T-helper 2 cell treated with Interferon-gamma antibody and Interleukin-4, amounts not matched to agents 5 μg/mL and 100 μg/mL, for 36 hours (primary cell): ENCODE measurements around the gene KAZN.

ENCODE experiments used
- DNase-seq: peaks from one replicate; pipeline ENCODE4 v3.0.0; 2021; ENCODE audit warnings: low spot score
- H3K27ac Mint-ChIP-seq: one replicate; pipeline ENCODE4 v1.8.0; 2021; ENCODE audit warnings: mild to moderate bottlenecking, mixed read lengths
- H3K27me3 Mint-ChIP-seq: one replicate; pipeline ENCODE4 v1.8.0; 2021; ENCODE audit warnings: low read depth, mixed read lengths
- H3K36me3 Mint-ChIP-seq: one replicate; pipeline ENCODE4 v1.8.0; 2021; ENCODE audit warnings: low read depth, mixed read lengths
- H3K4me1 Mint-ChIP-seq: one replicate; pipeline ENCODE4 v1.8.0; 2021; ENCODE audit warnings: low read depth, mixed read lengths
- H3K4me3 Mint-ChIP-seq: one replicate; pipeline ENCODE4 v1.8.0; 2022; ENCODE audit warnings: mild to moderate bottlenecking, moderate library complexity, mixed read lengths
- H3K9me3 Mint-ChIP-seq: one replicate; pipeline ENCODE4 v1.8.0; 2021; ENCODE audit warnings: mixed read lengths

Gene KAZN

GRCh38 chr1:14828665-14829064 lies 230.2 kb downstream of the KAZN start:
- Mint-ChIP-seq H3K9me3 (no peaks in the 10 kb centered on the region), H3K27me3 (no peaks in the 10 kb centered on the region), H3K36me3 (no peaks in the 10 kb centered on the region)

GRCh38 chr1:14835725-14836124 lies 237.2 kb downstream of the KAZN start:
- Mint-ChIP-seq H3K36me3 (no peaks in the 10 kb centered on the region), H3K4me1 (no peaks in the 10 kb centered on the region), H3K27me3 (no peaks in the 10 kb centered on the region), H3K4me3 (no peak overlapping the region), H3K27ac (no peak overlapping the region), H3K9me3 (peaks cover 3% of the 10 kb centered on the region)
- no peak for DNase-seq

More at GRCh38 chr1:14828665-14829064, 230.2 kb downstream of the KAZN start:
- no peak for DNase-seq
- H3K4me1 Mint-ChIP-seq: no peaks in the 10 kb centered on the region
- H3K27ac Mint-ChIP-seq: no peak overlapping the region
- no peak overlapping the region for H3K4me3 Mint-ChIP-seq

GRCh38 chr1:14836426-14837140 lies 238.1 kb downstream of the KAZN start:
- no peaks in the 10 kb centered on the region for H3K27me3 Mint-ChIP-seq
- DNase-seq: no peak
- no peak overlapping the region for H3K27ac Mint-ChIP-seq
- no peaks in the 10 kb centered on the region for H3K4me1 Mint-ChIP-seq
- H3K4me3 Mint-ChIP-seq: no peak overlapping the region
- peaks cover 7% of the 10 kb centered on the region for H3K9me3 Mint-ChIP-seq
- H3K36me3 Mint-ChIP-seq: no peaks in the 10 kb centered on the region

GRCh38 chr1:14840374-14840773 lies 241.9 kb downstream of the KAZN start:
- H3K4me1 Mint-ChIP-seq: no peaks in the 10 kb centered on the region
- H3K27ac Mint-ChIP-seq: no peak overlapping the region
- DNase-seq: no peak
- H3K36me3 Mint-ChIP-seq: peaks cover 2% of the 10 kb centered on the region
- no peaks in the 10 kb centered on the region for H3K27me3 Mint-ChIP-seq
- peaks cover 32% of the 10 kb centered on the region for H3K9me3 Mint-ChIP-seq
- H3K4me3 Mint-ChIP-seq: no peak overlapping the region

GRCh38 chr1:14841456-14841855 lies 243.0 kb downstream of the KAZN start:
- DNase-seq: no peak
- Mint-ChIP-seq H3K4me1 (no peaks in the 10 kb centered on the region), H3K27ac (no peak overlapping the region), H3K27me3 (no peaks in the 10 kb centered on the region), H3K4me3 (no peak overlapping the region), H3K36me3 (peaks cover 2% of the 10 kb centered on the region), H3K9me3 (peaks cover 32% of the 10 kb centered on the region)

GRCh38 chr1:14841951-14842350 lies 243.5 kb downstream of the KAZN start:
- Mint-ChIP-seq H3K36me3 (peaks cover 2% of the 10 kb centered on the region), H3K4me3 (no peak overlapping the region), H3K27ac (no peak overlapping the region), H3K9me3 (peaks cover 32% of the 10 kb centered on the region), H3K4me1 (no peaks in the 10 kb centered on the region), H3K27me3 (no peaks in the 10 kb centered on the region)
- DNase-seq: no peak

GRCh38 chr1:14842361-14842760 lies 243.9 kb downstream of the KAZN start:
- Mint-ChIP-seq H3K4me1 (no peaks in the 10 kb centered on the region), H3K9me3 (peaks cover 32% of the 10 kb centered on the region), H3K27ac (no peak overlapping the region), H3K27me3 (no peaks in the 10 kb centered on the region), H3K36me3 (peaks cover 2% of the 10 kb centered on the region), H3K4me3 (no peak overlapping the region)
- no peak for DNase-seq

GRCh38 chr1:14842891-14843290 lies 244.4 kb downstream of the KAZN start:
- no peaks in the 10 kb centered on the region for H3K27me3 Mint-ChIP-seq
- H3K4me3 Mint-ChIP-seq: no peak overlapping the region
- peaks cover 2% of the 10 kb centered on the region for H3K36me3 Mint-ChIP-seq
- no peaks in the 10 kb centered on the region for H3K4me1 Mint-ChIP-seq
- peaks cover 32% of the 10 kb centered on the region for H3K9me3 Mint-ChIP-seq
- no peak overlapping the region for H3K27ac Mint-ChIP-seq
- no peak for DNase-seq

GRCh38 chr1:14843525-14843924 lies 245.0 kb downstream of the KAZN start:
- Mint-ChIP-seq H3K36me3 (peaks cover 2% of the 10 kb centered on the region), H3K9me3 (peaks cover 32% of the 10 kb centered on the region), H3K4me3 (no peak overlapping the region), H3K27ac (no peak overlapping the region), H3K4me1 (no peaks in the 10 kb centered on the region), H3K27me3 (no peaks in the 10 kb centered on the region)
- no peak for DNase-seq

- peaks cover 2% of the 10 kb centered on the region for H3K36me3 Mint-ChIP-seq
- H3K27ac Mint-ChIP-seq: no peak overlapping the region
- H3K4me3 Mint-ChIP-seq: no peak overlapping the region
- H3K27me3 Mint-ChIP-seq: no peaks in the 10 kb centered on the region
- H3K4me1 Mint-ChIP-seq: no peaks in the 10 kb centered on the region
- H3K9me3 Mint-ChIP-seq: peaks cover 32% of the 10 kb centered on the region
- DNase-seq: no peak
These were observed 245.9 kb downstream of the KAZN start for GRCh38 chr1:14844356-14844755.

GRCh38 chr1:14844923-14845617 lies 246.6 kb downstream of the KAZN start:
- no peaks in the 10 kb centered on the region for H3K27me3 Mint-ChIP-seq
- no peaks in the 10 kb centered on the region for H3K4me1 Mint-ChIP-seq
- no peak overlapping the region for H3K27ac Mint-ChIP-seq
- peaks cover 2% of the 10 kb centered on the region for H3K36me3 Mint-ChIP-seq
- H3K4me3 Mint-ChIP-seq: no peak overlapping the region
- no peak for DNase-seq
- peaks cover 32% of the 10 kb centered on the region for H3K9me3 Mint-ChIP-seq

GRCh38 chr1:14845851-14846250 lies 247.4 kb downstream of the KAZN start:
- no peak overlapping the region for H3K4me3 Mint-ChIP-seq
- peaks cover 2% of the 10 kb centered on the region for H3K36me3 Mint-ChIP-seq
- H3K9me3 Mint-ChIP-seq: peaks cover 28% of the 10 kb centered on the region
- H3K27ac Mint-ChIP-seq: no peak overlapping the region
- no peak for DNase-seq
- H3K27me3 Mint-ChIP-seq: no peaks in the 10 kb centered on the region
- no peaks in the 10 kb centered on the region for H3K4me1 Mint-ChIP-seq

GRCh38 chr1:14846688-14847087 lies 248.2 kb downstream of the KAZN start:
- peaks cover 23% of the 10 kb centered on the region for H3K9me3 Mint-ChIP-seq
- H3K27ac Mint-ChIP-seq: no peak overlapping the region
- DNase-seq: no peak
- H3K27me3 Mint-ChIP-seq: no peaks in the 10 kb centered on the region
- H3K4me1 Mint-ChIP-seq: no peaks in the 10 kb centered on the region
- H3K4me3 Mint-ChIP-seq: no peak overlapping the region
- H3K36me3 Mint-ChIP-seq: peaks cover 2% of the 10 kb centered on the region

GRCh38 chr1:14848203-14848602 lies 249.7 kb downstream of the KAZN start:
- Mint-ChIP-seq H3K27ac (no peak overlapping the region), H3K36me3 (no peaks in the 10 kb centered on the region), H3K4me1 (no peaks in the 10 kb centered on the region), H3K4me3 (no peak overlapping the region), H3K9me3 (peaks cover 10% of the 10 kb centered on the region), H3K27me3 (no peaks in the 10 kb centered on the region)
- DNase-seq: no peak
